Activated gamma-delta T cell treated with anti-CD3 and anti-CD28 coated beads, Interleukin-2, amount 50 U/mL, for 16 hours (primary cell): ENCODE results near the gene IL5.
A peak's percentile ranks its signal among the peaks of the same experiment; 100 is the strongest.
"Not testable (repeated sequence)": the region's sequence is repeated elsewhere in the genome, so short reads cannot be mapped to it uniquely, and the experiment has no call there.

Source experiments
- DNase-seq: peaks from one replicate; pipeline ENCODE4 v3.0.0-alpha.2; 2020; ENCODE audit warnings: low read depth

Gene IL5

GRCh38 chr5:132528866-132529634, 14.3 kb downstream of the IL5 start:
- DNase-seq = no peak

GRCh38 chr5:132528021-132528420, 15.3 kb downstream of the IL5 start:
- DNase-seq = no peak

GRCh38 chr5:132526974-132527564, 16.3 kb downstream of the IL5 start:
- no peak for DNase-seq

- DNase-seq = no peak
Measured at GRCh38 chr5:132526290-132526973, 16.9 kb downstream of the IL5 start.

- no peak for DNase-seq
Measured at GRCh38 chr5:132525299-132525724, 18.0 kb downstream of the IL5 start.

- not testable (repeated sequence) for DNase-seq
Measured at GRCh38 chr5:132524877-132525276, 18.4 kb downstream of the IL5 start.

- DNase-seq = not testable (repeated sequence)
Measured at GRCh38 chr5:132522067-132522466, 21.3 kb downstream of the IL5 start.

GRCh38 chr5:132513618-132514336, 29.5 kb downstream of the IL5 start:
- DNase-seq = not testable (repeated sequence)

- DNase-seq = no peak
Measured at GRCh38 chr5:132510076-132510475, 33.2 kb downstream of the IL5 start.

GRCh38 chr5:132506094-132506692, 37.1 kb downstream of the IL5 start:
- DNase-seq = no peak

- no peak for DNase-seq
Measured at GRCh38 chr5:132505641-132506040, 37.7 kb downstream of the IL5 start.

GRCh38 chr5:132504746-132505145, 38.6 kb downstream of the IL5 start:
- DNase-seq = no peak

GRCh38 chr5:132503244-132503643, 40.1 kb downstream of the IL5 start:
- DNase-seq = no peak

- no peak for DNase-seq
Measured at GRCh38 chr5:132501961-132502931, 41.1 kb downstream of the IL5 start.

- DNase-seq = no peak
Measured at GRCh38 chr5:132501629-132501956, 41.7 kb downstream of the IL5 start.

GRCh38 chr5:132500931-132501628, 42.2 kb downstream of the IL5 start:
- DNase-seq = peak; percentile 72

GRCh38 chr5:132500244-132500930, 42.9 kb downstream of the IL5 start:
- DNase-seq = no peak

- no peak for DNase-seq
Measured at GRCh38 chr5:132499440-132500243, 43.7 kb downstream of the IL5 start.
